ENCODE results near the gene TXNRD1. TPM values are rescaled to one million over a fixed set of nuclear protein-coding genes. Genes with fewer than 3 reads are reported as not detected.
"Not testable (repeated sequence)": the region's sequence is repeated elsewhere in the genome, so short reads cannot be mapped to it uniquely, and the experiment has no call there.

The TXNRD1 gene
- total and polyA plus RNA-seq, 4 donors = 23.6 to 70.8 (median 55.7) TPM

GRCh38 chr12:104263026-104263425 is 47.4 kb downstream of the TXNRD1 start (continued):
- no peak for TF ChIP-seq REST (IDR thresholded peaks at IDR 0.05)
- no peak for TF ChIP-seq FOXA2 (IDR thresholded peaks at IDR 0.05)
- no peak for TF ChIP-seq JUND (IDR thresholded peaks at IDR 0.05)
- TF ChIP-seq RXRA (IDR thresholded peaks at IDR 0.05) = no peak
- no peak for TF ChIP-seq NR2F2 (IDR thresholded peaks at IDR 0.05)
- no peak for TF ChIP-seq EGR1 (IDR thresholded peaks at IDR 0.05; ENCODE audit: low read depth in 2 of 2)
- no peak for TF ChIP-seq YY1 (IDR thresholded peaks at IDR 0.05)

- DNase-seq (ENCODE audit: low spot score) = no peak
- no peaks in the 10 kb centered on the region for H3K36me3 ChIP-seq (ENCODE audit: control insufficient read depth in 4 of 4, insufficient read depth in 3 of 4, low read depth in 1 of 4, low read length in 3 of 4)
- TF ChIP-seq MAX (IDR thresholded peaks at IDR 0.05) (no peak), JUND (IDR thresholded peaks at IDR 0.05) (no peak), HNF4G (IDR thresholded peaks at IDR 0.05) (no peak), GABPA (IDR thresholded peaks at IDR 0.05 in 1 of 2, conservative IDR thresholded peaks at IDR 0.05 in 1 of 2) (no peak), NR2F2 (IDR thresholded peaks at IDR 0.05) (no peak), EGR1 (IDR thresholded peaks at IDR 0.05; ENCODE audit: low read depth in 2 of 2) (no peak), RXRA (IDR thresholded peaks at IDR 0.05) (no peak), HNF4A (conservative IDR thresholded peaks at IDR 0.05) (no peak), YY1 (IDR thresholded peaks at IDR 0.05) (no peak), RAD21 (IDR thresholded peaks at IDR 0.05) (no peak), REST (IDR thresholded peaks at IDR 0.05) (no peak)
- H3K9ac ChIP-seq (ENCODE audit: low read depth in 1 of 2, low read length in 2 of 2) = no peak overlapping the region
- H3K27ac ChIP-seq (ENCODE audit: low read depth in 1 of 2, low read length in 2 of 2) = no peak overlapping the region
- H3K9me3 ChIP-seq (ENCODE audit: control insufficient read depth in 4 of 4, low read length in 3 of 4) = no peaks in the 10 kb centered on the region
- no peaks in the 10 kb centered on the region for H3K27me3 ChIP-seq (ENCODE audit: control insufficient read depth in 4 of 4, insufficient read depth in 4 of 4, low read length in 3 of 4)
- 73% methylated on average over 1 of the region's 1 CpG for WGBS
- H3K4me3 ChIP-seq (ENCODE audit: low read depth in 1 of 3, low read length in 3 of 3) = no peak overlapping the region
- H3K4me1 ChIP-seq (ENCODE audit: control insufficient read depth in 4 of 4, insufficient read depth in 4 of 4, low read length in 3 of 4) = no peaks in the 10 kb centered on the region
Measured at GRCh38 chr12:104263580-104264358, 48.2 kb downstream of the TXNRD1 start.

- H3K27ac ChIP-seq (ENCODE audit: low read depth in 1 of 2, low read length in 2 of 2); DNase-seq (ENCODE audit: low spot score); H3K4me3 ChIP-seq (ENCODE audit: low read depth in 1 of 3, low read length in 3 of 3); H3K9me3 ChIP-seq (ENCODE audit: control insufficient read depth in 4 of 4, low read length in 3 of 4); H3K9ac ChIP-seq (ENCODE audit: low read depth in 1 of 2, low read length in 2 of 2); H3K36me3 ChIP-seq (ENCODE audit: control insufficient read depth in 4 of 4, insufficient read depth in 3 of 4, low read depth in 1 of 4, low read length in 3 of 4); H3K27me3 ChIP-seq (ENCODE audit: control insufficient read depth in 4 of 4, insufficient read depth in 4 of 4, low read length in 3 of 4); H3K4me1 ChIP-seq (ENCODE audit: control insufficient read depth in 4 of 4, insufficient read depth in 4 of 4, low read length in 3 of 4): not testable (repeated sequence)
- WGBS = 88% methylated on average over 19 of the region's 24 CpGs
Measured at GRCh38 chr12:104265436-104265835, 49.9 kb downstream of the TXNRD1 start.
